ENCODE results near the gene SMIM41. TPM values are rescaled to one million over a fixed set of nuclear protein-coding genes. Genes with fewer than 3 reads are reported as not detected.

Gene SMIM41
- total RNA-seq, 1 donor from 2014 or later: 4.3 TPM

- ATAC-seq (no peak), DNase-seq (no peak)
- no peaks in the 10 kb centered on the region for H3K27me3 ChIP-seq (ENCODE audit: low read depth)
- H3K9me3 ChIP-seq: no peaks in the 10 kb centered on the region
- H3K36me3 ChIP-seq: no peaks in the 10 kb centered on the region
- TF ChIP-seq, protein P1, sequence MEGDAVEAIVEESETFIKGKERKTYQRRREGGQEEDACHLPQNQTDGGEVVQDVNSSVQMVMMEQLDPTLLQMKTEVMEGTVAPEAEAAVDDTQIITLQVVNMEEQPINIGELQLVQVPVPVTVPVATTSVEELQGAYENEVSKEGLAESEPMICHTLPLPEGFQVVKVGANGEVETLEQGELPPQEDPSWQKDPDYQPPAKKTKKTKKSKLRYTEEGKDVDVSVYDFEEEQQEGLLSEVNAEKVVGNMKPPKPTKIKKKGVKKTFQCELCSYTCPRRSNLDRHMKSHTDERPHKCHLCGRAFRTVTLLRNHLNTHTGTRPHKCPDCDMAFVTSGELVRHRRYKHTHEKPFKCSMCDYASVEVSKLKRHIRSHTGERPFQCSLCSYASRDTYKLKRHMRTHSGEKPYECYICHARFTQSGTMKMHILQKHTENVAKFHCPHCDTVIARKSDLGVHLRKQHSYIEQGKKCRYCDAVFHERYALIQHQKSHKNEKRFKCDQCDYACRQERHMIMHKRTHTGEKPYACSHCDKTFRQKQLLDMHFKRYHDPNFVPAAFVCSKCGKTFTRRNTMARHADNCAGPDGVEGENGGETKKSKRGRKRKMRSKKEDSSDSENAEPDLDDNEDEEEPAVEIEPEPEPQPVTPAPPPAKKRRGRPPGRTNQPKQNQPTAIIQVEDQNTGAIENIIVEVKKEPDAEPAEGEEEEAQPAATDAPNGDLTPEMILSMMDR (IDR thresholded peaks at IDR 0.05): no peak
- intact Hi-C loops (cut with DNase I): no loop called here
- H3K4me1 ChIP-seq: peaks cover 22% of the 10 kb centered on the region
- H3K4me3 ChIP-seq: no peak overlapping the region
- H3K27ac ChIP-seq: no peak overlapping the region
These were observed 51.2 kb downstream of the SMIM41 start for GRCh38 chr12:52130711-52131110.

DNA sequence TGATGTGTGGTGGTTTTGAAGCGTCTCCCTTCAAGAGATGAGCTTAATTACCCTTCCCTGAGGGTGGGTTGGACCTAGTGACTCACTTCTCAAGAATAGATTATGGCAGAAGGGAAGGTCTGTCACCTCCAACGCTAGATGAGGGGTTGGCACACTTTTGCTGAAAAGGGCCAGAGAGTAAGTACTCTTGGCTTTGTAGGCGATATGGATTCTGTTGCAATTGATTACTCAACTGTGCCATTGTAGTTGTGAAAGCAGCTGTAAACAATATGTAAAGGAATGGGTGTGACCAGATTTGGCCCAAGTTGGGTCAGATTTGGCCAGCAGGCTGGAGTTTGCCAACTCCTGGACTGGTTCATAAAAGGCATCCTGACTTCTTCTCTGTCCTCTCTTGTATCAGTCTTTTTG lies 53.3 kb downstream of the SMIM41 start:
- TF ChIP-seq, protein P1 (IDR thresholded peaks at IDR 0.05): no peak
- H3K4me3 ChIP-seq: no peak overlapping the region
- H3K9me3 ChIP-seq: no peaks in the 10 kb centered on the region
- no peaks in the 10 kb centered on the region for H3K36me3 ChIP-seq
- intact Hi-C loops (cut with DNase I): no loop called here
- ATAC-seq (peak in 1 of 2 donors; percentile 25), DNase-seq (no peak)
- no peaks in the 10 kb centered on the region for H3K27me3 ChIP-seq (ENCODE audit: low read depth)
- H3K27ac ChIP-seq: no peak overlapping the region
- H3K4me1 ChIP-seq: peaks cover 11% of the 10 kb centered on the region

GRCh38 chr12:52137746-52138145 lies 58.2 kb downstream of the SMIM41 start:
- no peak overlapping the region for H3K27ac ChIP-seq
- peak; percentile 12 for DNase-seq
- TF ChIP-seq, protein P1 (IDR thresholded peaks at IDR 0.05): no peak
- ATAC-seq: no peak
- intact Hi-C loops (cut with DNase I): no loop called here
- no peaks in the 10 kb centered on the region for H3K4me1 ChIP-seq
- H3K9me3 ChIP-seq: no peaks in the 10 kb centered on the region
- no peaks in the 10 kb centered on the region for H3K27me3 ChIP-seq (ENCODE audit: low read depth)
- no peak overlapping the region for H3K4me3 ChIP-seq
- no peaks in the 10 kb centered on the region for H3K36me3 ChIP-seq

DNA sequence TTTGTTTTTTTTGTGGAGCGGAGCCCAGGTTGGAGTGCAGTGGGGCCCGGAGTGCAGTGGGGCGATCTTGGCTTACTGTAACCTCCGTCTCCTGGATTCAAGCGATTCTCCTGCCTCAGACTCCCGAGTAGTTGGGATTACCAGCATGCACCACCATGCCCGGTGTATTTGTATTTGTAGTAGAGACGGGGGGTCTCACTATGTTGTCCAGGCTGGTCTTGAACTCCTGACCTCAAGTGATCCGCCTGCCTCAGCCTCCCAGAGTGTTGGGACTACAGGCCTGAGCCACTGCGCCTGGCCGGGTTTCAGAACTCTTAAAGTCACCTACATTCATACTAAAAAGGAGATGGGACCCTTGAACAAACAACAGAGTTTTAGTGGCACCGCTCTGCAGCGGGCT lies 59.6 kb downstream of the SMIM41 start:
- Histone ChIP-seq H3K4me1 (peaks cover 3% of the 10 kb centered on the region), H3K4me3 (no peak overlapping the region), H3K36me3 (no peaks in the 10 kb centered on the region), H3K27me3 (ENCODE audit: low read depth) (no peaks in the 10 kb centered on the region), H3K9me3 (no peaks in the 10 kb centered on the region), H3K27ac (no peak overlapping the region)
- intact Hi-C loops (cut with DNase I): no loop called here
- DNase-seq (no peak), ATAC-seq (no peak)
- TF ChIP-seq, protein P1 (IDR thresholded peaks at IDR 0.05): no peak

DNA sequence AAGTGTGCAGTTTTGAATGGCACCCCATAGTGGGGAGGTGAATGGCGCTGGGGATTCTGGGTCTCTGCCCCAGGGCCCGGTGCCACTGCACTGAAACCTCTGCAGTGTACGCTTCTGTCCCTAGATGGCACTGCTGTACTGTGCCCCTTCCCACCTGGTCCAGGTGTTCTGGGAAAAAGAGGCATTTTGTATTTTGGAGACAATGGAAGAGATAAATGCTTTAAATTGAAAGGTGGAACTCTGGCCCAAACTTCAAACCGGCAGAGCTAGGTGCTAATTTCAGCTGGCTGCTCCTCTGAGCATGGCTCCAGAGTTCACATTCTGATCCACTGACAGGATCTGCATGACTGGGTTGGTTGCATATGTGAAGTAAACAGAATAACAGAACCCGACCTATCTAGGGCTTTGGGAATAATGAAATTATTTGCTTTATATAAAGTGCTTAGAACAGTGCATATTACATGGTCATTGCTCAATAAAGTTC lies 60.1 kb downstream of the SMIM41 start:
- Histone ChIP-seq H3K36me3 (no peaks in the 10 kb centered on the region), H3K4me3 (no peak overlapping the region), H3K27ac (no peak overlapping the region), H3K9me3 (no peaks in the 10 kb centered on the region), H3K4me1 (peaks cover 4% of the 10 kb centered on the region), H3K27me3 (ENCODE audit: low read depth) (no peaks in the 10 kb centered on the region)
- ATAC-seq: peak; percentile 65 to 71
- TF ChIP-seq, protein P1 (IDR thresholded peaks at IDR 0.05): peak; percentile 62
- no peak for DNase-seq
- intact Hi-C loops (cut with DNase I): no loop called here

- H3K4me3 ChIP-seq: no peak overlapping the region
- no peaks in the 10 kb centered on the region for H3K36me3 ChIP-seq
- no peaks in the 10 kb centered on the region for H3K27me3 ChIP-seq (ENCODE audit: low read depth)
- TF ChIP-seq, protein P1 (IDR thresholded peaks at IDR 0.05): no peak
- peaks cover 11% of the 10 kb centered on the region for H3K4me1 ChIP-seq
- no peak overlapping the region for H3K27ac ChIP-seq
- H3K9me3 ChIP-seq: no peaks in the 10 kb centered on the region
- no peak for DNase-seq
- intact Hi-C loops (cut with DNase I): no loop called here
- no peak for ATAC-seq
These were observed 61.8 kb downstream of the SMIM41 start for GRCh38 chr12:52141306-52141705.

All from lower lobe of right lung (tissue), 2 donors.